Stimulated activated CD8-positive, alpha-beta memory T cell treated with anti-CD3 and anti-CD28 coated beads, Interleukin-2, amount 100 ng/mL, for 48 hours (primary cell): ENCODE data around the gene MYBPH.

Source experiments
- DNase-seq, 2 donors: peaks; one replicate each; pipeline ENCODE4 v3.0.0-alpha.2; 2020; ENCODE audit warnings: low read depth in 2 of 2

Gene MYBPH

DNA sequence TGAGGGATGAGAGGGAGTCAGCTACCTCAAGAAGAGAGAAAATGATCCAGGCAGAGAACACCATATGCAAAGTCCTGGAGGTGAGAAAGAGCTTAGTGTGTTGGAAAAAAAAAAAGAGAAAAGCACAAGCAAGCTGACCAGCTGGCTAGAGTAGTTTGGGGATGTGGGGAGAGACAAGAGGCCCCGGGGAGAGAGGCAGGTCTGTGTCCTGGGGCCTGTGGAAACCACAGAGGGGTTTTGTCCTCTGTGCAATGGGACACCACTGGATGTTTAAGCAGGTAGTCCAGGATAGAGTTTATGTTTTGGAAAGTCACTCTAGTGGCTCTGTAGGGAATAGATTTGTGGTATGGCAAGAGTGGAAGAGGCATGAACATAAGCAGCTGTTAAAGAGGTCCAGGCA lies 25.3 kb upstream of the MYBPH start:
- DNase-seq, result no peak

DNA sequence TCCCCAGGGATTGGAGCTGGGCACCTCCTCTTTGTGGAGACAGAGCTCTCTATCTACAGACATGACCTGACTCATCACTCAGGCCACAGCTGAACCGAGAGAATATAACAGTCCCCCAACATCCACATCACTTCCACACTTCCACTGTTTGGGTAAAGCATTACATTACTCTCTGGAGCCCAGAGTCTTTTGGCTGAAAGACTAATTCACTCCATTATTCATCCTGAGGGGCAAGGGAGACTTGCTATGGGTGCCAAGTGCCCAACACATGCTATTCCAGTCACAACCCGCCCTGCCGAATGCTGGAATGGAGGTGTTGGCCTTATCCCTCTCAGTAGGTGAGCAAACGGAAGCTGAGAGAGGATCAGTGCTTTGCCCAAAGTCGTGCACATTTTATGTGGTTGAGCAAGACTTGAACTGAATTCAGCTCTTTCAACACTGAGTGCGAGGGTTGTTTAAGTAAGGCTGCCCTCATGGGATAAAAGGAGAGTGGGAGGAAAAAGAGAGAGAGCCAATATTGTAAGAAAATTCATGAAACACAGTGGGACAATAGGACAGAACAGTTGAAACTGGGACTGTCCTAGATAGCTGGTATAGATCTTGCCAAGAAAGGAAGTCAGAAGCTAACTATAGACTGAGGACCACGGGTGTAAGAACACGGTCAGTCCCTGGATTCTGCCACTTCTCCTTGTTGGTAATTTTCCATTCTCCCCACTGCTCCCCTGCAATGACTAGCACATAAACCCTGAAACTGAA lies 24.4 kb upstream of the MYBPH start:
- DNase-seq, result no peak

GRCh38 chr1:203199481-203199815 lies 23.8 kb upstream of the MYBPH start:
- DNase-seq, result no peak

GRCh38 chr1:203199002-203199401 lies 23.4 kb upstream of the MYBPH start:
- no peak for DNase-seq

GRCh38 chr1:203197625-203198024 lies 22.0 kb upstream of the MYBPH start:
- DNase-seq, result no peak

GRCh38 chr1:203196371-203196770 lies 20.7 kb upstream of the MYBPH start:
- DNase-seq, result no peak

DNA sequence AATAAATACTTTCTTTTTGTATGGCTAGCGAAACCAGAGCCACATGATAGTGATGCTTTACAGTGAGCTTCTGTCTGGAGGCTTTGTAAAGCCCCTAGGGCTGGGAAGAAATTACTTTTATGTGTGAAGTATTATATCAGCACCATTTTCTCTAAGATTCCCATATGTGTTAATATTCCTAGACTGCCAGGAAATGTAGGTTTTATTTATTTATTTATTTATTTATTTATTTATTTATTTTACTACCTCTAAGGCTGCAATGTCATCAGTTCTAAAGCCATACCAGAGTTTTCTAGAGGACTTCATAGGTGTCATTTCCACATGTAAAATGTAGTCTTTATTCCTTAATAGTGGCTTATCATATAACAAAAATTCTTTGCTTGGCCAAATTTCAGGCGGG lies 15.3 kb upstream of the MYBPH start:
- DNase-seq, result no peak

DNA sequence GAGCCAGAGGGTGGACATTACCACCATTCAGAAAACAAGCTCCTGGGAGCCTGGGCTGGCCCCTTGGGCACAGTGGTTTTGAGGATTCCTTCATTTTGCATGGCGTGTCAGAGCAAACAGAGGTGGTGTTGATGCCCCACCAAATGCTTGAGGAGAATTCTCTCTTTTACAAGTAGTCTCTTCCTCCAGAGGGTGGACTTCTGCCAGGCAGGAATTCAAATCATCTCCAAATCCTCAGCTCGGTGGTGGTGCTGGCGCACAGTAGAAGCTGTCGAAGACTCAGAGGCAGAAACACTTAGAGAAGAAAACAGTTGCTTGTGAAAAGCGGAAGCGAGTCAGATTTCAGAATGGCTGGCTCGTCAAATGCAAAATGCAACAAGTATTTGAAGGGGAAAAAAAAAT lies 14.3 kb upstream of the MYBPH start:
- no peak for DNase-seq

DNA sequence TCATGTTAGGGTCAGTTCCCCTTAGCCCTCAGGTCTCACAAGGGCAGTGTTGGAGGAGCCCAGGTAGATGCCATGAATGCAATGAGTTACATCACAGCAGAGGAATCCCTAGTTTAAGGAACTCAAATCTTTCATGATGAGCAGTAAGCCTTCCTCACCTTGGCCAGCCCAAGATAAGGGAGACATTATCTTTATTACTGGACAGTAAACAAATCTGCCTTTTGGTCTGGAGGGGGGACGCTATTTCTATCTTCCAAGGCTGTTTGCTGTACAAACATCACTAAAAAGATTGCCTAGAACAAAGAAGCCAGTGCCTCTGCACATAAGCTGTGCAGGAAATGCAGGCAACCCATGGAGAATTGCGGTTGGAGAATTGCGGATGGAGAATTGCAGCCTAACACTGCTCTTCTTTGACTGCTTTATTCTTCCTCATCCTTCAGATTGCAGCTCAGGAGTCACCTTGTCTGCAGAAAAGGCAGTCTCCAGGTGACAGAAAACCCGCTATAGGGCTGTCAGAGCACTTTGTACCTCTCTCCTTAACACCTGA lies 13.1 kb upstream of the MYBPH start:
- DNase-seq, result no peak

DNA sequence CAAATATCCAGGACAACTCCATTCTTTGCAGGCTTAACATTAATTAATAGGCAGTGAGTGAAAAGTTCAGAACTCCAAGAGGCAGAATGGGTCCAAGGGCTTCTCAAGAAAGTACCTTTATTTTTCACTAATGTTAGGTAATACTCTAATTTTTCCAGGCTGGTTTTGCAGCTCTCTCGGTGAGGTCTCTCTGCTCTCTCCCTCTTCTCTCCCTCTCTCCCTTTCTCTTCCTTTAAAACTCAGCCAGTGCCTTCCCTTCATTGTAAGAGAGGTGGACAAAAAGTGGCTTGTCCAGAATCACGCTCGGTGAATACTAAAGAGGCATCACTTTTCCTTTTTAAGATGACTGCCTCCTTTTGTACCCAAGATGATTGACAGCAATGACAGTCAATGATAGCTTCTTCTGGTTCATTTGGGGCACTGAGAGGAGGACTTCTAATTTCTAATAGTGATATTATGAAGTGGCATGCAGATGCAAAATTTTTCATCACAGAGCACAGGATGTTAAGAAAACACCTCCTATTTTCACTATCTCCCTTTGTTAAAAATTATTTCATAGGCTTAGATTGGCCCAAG lies 12.2 kb upstream of the MYBPH start:
- no peak for DNase-seq

DNA sequence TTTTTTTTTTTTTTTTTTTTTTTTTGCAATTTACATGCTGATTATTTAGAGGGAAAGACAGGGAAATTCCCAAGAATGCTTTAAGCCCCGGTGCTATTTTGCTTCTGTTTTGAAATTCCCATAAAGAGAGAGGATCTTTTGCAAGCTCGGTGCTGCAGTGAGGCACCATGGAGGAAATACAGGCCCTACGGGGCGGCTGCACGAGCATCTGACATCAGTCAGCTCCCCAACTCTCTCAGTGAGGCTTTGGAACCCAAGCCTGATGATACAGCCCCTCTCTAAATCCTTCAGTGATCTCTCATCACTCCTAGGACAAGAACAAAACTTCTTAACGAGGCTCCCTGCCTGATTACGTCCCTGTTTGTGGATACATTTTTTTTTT lies 11.7 kb upstream of the MYBPH start:
- no peak for DNase-seq

GRCh38 chr1:203186446-203187303 lies 11.0 kb upstream of the MYBPH start, which contains the start of gene CHI3L1:
TSS of gene CHI3L1 (minus strand) at chr1:203186704. CDS start at chr1:203186623, 81 bp downstream.
- no peak for DNase-seq

- no peak for DNase-seq
Observed at GRCh38 chr1:203186091-203186445, 10.4 kb upstream of the MYBPH start.

GRCh38 chr1:203185585-203185984 lies 10.0 kb upstream of the MYBPH start:
- no peak for DNase-seq

DNA sequence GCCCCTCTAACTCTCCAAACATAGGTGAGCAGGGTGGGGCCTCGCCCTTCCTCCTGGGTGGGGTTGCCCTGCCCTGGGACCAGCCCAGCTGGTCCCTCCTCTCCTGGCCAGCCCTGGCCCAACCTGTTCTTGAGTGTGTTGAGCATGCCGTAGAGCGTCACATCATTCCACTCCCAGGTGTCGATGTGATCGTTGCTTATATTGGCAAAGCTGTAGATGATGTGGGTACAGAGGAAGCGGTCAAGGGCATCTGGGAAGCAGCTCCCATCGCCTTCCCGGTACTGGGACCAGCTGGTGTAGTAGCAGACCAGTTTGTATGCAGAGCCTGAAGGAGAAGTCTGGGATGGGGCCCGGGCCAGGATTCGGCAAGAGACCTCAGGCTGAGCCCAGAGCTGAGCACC lies 9.4 kb upstream of the MYBPH start:
- no peak for DNase-seq

GRCh38 chr1:203184467-203184866 lies 8.8 kb upstream of the MYBPH start:
- DNase-seq, result no peak

DNA sequence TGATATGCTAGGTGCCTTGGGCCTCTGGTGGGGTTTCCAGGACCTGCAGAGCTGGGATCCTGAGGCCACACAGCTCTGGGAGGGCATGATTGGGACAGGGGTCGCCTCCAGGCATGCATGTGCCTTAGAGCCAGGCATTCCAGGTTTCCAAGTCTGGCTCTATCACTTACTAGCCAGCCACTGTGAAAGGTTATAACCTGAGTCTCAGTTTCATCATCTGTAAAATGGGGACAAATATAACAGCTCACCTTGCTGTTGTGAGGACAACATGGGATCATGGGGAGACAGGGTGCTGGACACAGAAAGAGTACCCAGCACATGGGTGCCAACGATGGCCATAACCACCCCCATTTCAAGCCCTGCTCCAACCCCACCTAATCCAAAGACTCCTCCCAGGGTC lies 8.2 kb upstream of the MYBPH start:
- no peak for DNase-seq

GRCh38 chr1:203182387-203182953 lies 6.8 kb upstream of the MYBPH start:
- DNase-seq, result no peak

DNA sequence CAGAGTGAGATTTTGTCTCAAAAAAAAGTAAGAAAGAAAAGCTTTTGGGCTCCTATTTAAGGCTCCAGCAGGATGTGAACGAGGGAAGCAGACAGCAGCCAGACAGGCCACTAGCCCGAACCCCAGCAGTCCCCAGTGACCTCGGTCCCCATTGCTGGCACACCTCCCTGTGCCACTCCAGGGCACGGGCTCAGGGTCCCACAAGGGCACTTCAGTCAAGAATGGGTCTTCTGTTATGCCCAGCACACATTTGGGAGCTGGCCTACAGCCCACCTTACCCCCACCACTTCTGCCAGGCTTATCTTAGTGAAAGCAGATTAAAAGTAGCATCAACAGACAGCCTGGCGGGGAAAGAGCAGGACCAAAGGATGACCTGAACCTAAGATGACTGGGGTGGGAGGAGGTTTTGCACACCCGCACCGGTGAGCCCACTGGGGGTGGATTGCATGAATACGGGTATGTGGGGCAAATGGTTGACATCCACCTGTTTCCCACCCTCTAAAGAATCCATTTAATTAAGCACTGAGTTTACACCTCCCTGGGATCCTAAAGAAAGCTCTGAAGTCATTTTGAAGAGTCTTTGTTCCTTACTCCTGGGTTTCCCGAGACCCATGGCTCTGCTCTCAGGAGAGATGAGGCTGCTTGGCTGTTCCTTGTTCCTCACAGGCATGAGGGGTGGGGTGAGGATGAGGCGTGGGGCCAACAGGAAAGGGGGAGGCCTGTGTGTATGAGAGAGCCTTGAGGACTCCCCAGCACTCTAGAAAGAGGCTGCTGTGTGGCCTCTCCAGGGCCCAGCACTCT lies 6.2 kb upstream of the MYBPH start:
- DNase-seq, result no peak

- no peak for DNase-seq
Observed at GRCh38 chr1:203180611-203181330, 5.1 kb upstream of the MYBPH start.

GRCh38 chr1:203179667-203180005 lies 4.0 kb upstream of the MYBPH start:
- DNase-seq, result no peak
